HG03565 (cell line): ENCODE measurements around the gene GIGYF1.

Experiments used
- ATAC-seq: cut with Tn5 transposase; IDR thresholded peaks from one replicate; pipeline ENCODE4 v1.9.1; 2021; ENCODE audit warnings: mild to moderate bottlenecking, moderate library complexity; ENCODE audit not compliant: unreplicated experiment

GIGYF1 gene

DNA sequence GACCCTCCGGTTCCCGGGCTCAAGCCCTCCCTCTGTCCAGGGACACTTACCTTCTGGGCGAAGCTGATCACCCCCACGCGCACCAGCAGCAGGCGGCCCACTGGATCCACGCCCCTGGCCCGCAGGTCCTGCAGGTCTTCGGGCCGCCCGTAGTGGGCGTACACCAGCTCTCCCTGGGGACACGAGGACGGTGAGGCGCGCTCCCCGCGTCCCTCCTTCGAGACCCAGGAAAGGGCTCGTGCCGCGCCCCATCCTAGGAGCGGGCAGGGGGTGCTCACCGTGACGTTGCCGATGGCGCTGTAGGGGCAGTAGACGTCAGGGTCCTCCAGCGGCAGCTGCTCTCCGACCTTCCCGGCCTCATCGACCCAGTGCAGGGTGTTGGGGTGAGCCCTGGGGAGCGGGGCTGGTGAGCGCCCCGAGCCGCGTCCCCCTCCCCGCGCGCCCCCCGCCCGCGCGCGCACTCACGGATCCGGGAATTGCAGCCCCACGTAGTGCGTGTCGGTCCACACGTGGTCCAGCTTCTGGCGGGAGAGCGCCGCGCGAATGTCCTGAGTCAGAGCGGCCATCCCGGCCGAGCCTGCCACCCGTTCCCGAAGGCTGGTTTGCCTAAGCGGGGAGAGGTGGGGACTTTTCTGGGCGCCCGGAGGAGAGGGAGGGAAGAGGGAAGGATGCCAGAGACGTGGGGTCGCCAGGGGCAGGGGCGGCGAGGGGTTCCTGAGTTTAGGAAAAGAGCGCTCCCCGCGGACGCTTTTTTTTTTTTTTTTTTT lies 60.9 kb downstream of the GIGYF1 start:
- ATAC-seq = no peak

DNA sequence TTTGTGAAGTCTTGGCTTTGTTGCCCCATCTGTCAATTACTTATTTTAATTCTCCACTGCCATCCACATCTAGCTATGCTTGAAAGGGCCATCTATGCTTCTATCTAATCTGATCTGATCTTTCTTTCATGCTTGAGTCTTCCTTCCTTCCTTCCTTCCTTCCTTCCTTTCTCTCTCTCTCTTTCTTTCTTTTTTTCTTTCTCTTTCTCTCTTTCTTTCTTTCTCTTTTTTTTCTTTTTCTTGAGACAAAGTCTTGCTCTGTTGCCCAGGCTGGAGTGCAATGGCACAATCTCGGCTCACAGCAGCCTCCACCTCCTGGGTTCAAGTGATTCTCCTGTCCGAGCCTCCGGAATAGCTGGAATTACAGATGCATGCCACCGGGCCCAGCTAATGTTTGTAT lies 64.0 kb downstream of the GIGYF1 start:
- ATAC-seq = no peak
